ENCODE data around the gene UGT2A3. TPM values are rescaled to one million over a fixed set of nuclear protein-coding genes. Genes with fewer than 3 reads are reported as not detected.

Gene UGT2A3
- total RNA-seq, 1 donor from 2014 or later = not detected

DNA sequence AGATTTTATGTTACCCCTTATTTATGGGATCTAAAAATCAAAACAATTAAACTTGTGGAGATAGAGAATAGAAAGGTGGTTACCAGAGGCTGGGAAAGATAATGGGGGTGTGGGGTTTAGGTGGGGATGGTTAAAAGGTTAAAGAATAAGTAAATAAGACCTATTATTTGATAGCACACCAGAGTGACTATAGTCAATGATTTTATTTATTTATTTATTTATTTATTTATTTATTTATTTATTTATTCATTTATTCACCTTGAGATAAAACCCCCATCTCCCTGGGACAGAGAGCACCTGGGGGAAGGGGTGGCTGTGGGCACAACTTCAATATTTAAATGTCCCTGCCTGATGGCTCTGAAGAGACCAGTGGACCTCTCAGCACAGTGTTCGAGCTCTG is 66.1 kb downstream of the UGT2A3 start:
- no peaks in the 10 kb centered on the region for H3K4me1 ChIP-seq
- ATAC-seq (no peak), DNase-seq (no peak)
- H3K36me3 ChIP-seq = no peaks in the 10 kb centered on the region
- no peak overlapping the region for H3K4me3 ChIP-seq
- no peaks in the 10 kb centered on the region for H3K27me3 ChIP-seq
- H3K9me3 ChIP-seq = no peaks in the 10 kb centered on the region
- intact Hi-C loops (cut with DNase I) = no loop called here
- no peak overlapping the region for H3K27ac ChIP-seq
- TF ChIP-seq, protein P1, sequence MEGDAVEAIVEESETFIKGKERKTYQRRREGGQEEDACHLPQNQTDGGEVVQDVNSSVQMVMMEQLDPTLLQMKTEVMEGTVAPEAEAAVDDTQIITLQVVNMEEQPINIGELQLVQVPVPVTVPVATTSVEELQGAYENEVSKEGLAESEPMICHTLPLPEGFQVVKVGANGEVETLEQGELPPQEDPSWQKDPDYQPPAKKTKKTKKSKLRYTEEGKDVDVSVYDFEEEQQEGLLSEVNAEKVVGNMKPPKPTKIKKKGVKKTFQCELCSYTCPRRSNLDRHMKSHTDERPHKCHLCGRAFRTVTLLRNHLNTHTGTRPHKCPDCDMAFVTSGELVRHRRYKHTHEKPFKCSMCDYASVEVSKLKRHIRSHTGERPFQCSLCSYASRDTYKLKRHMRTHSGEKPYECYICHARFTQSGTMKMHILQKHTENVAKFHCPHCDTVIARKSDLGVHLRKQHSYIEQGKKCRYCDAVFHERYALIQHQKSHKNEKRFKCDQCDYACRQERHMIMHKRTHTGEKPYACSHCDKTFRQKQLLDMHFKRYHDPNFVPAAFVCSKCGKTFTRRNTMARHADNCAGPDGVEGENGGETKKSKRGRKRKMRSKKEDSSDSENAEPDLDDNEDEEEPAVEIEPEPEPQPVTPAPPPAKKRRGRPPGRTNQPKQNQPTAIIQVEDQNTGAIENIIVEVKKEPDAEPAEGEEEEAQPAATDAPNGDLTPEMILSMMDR (IDR thresholded peaks at IDR 0.05) = no peak

DNA sequence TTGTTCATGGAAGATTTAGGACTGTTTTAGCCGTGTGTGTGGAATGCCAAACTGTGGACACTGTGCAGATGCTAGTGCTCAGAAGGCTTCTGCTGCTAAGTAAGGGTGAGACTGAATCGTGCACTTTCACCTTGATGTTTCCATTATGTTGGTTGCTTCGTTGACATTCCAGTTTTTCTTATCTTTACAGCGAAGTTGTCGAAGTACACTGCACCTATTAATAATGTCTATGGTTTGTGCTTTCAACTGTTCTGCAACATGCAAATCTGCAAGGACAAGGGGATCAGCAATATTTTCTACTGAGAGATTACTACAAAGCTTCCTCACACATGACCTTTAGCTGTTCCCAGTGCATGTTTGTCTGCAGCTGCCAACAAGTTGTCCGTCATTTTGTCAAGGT is 67.7 kb downstream of the UGT2A3 start:
- ATAC-seq (no peak), DNase-seq (no peak)
- Histone ChIP-seq H3K4me1 (no peaks in the 10 kb centered on the region), H3K9me3 (no peaks in the 10 kb centered on the region), H3K4me3 (no peak overlapping the region), H3K36me3 (no peaks in the 10 kb centered on the region), H3K27ac (no peak overlapping the region), H3K27me3 (no peaks in the 10 kb centered on the region)
- intact Hi-C loops (cut with DNase I) = no loop called here
- TF ChIP-seq, protein P1 (IDR thresholded peaks at IDR 0.05) = no peak

Other genes starting within 250 kb of the UGT2A3 start
- gene UGT2B10, start 135.8 kb downstream of the UGT2A3 start, total RNA-seq = not detected
- 0.96 TPM for gene UGT2B7, start 144.7 kb upstream of the UGT2A3 start, total RNA-seq

Data from upper lobe of right lung (tissue), 1 donor.